Epithelial cell of esophagus (primary cell): ENCODE results near the gene CCDC141.
"Not testable (repeated sequence)": the region's sequence is repeated elsewhere in the genome, so short reads cannot be mapped to it uniquely, and the experiment has no call there.

Experiments used
- DNase-seq: peaks from one replicate; pipeline ENCODE4 v3.0.0; 2010; ENCODE audit warnings: low read depth
- H3K4me3 ChIP-seq: 2 replicates; pipeline ENCODE4 v1.5.1; 2011; ENCODE audit warnings: mild to moderate bottlenecking, low read length, control low read depth
- TF ChIP-seq, protein P1 (sequence below): IDR thresholded peaks from 2 replicates; pipeline ENCODE4 v1.5.1; 2011; ENCODE audit warnings: low read depth, mild to moderate bottlenecking, low read length, control low read depth, inconsistent platforms; ENCODE audit not compliant: insufficient read depth; ENCODE audit errors: missing control alignments

Gene CCDC141

DNA sequence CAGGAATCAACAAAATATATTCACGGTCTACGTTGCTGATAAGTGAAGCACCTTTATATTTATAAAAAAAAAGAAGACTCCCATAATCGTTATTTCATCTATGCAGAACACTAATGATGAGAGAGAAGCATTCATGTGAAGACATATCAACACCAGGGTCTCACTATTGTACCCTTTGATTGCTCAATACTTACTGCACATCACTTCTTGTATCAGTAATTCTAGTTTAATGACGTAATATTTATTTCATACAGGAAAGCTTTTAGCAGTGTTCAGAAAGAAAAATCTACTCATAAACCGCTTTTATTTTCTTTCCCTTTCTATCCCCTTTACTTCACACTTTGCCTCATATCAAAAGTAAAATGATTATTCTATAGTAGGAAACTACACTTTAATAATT lies 30.7 kb downstream of the CCDC141 start:
- TF ChIP-seq, protein P1, sequence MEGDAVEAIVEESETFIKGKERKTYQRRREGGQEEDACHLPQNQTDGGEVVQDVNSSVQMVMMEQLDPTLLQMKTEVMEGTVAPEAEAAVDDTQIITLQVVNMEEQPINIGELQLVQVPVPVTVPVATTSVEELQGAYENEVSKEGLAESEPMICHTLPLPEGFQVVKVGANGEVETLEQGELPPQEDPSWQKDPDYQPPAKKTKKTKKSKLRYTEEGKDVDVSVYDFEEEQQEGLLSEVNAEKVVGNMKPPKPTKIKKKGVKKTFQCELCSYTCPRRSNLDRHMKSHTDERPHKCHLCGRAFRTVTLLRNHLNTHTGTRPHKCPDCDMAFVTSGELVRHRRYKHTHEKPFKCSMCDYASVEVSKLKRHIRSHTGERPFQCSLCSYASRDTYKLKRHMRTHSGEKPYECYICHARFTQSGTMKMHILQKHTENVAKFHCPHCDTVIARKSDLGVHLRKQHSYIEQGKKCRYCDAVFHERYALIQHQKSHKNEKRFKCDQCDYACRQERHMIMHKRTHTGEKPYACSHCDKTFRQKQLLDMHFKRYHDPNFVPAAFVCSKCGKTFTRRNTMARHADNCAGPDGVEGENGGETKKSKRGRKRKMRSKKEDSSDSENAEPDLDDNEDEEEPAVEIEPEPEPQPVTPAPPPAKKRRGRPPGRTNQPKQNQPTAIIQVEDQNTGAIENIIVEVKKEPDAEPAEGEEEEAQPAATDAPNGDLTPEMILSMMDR = no peak
- no peak for DNase-seq
- no peak overlapping the region for H3K4me3 ChIP-seq

- DNase-seq = no peak
- no peak overlapping the region for H3K4me3 ChIP-seq
- TF ChIP-seq, protein P1 = no peak
These were observed 32.1 kb downstream of the CCDC141 start for GRCh38 chr2:179017773-179018357.

- H3K4me3 ChIP-seq, DNase-seq: not testable (repeated sequence)
These were observed 35.7 kb downstream of the CCDC141 start for GRCh38 chr2:179014189-179014588.

GRCh38 chr2:179005976-179006375 lies 44.0 kb downstream of the CCDC141 start:
- H3K4me3 ChIP-seq = no peak overlapping the region
- no peak for DNase-seq
- TF ChIP-seq, protein P1 = no peak

DNA sequence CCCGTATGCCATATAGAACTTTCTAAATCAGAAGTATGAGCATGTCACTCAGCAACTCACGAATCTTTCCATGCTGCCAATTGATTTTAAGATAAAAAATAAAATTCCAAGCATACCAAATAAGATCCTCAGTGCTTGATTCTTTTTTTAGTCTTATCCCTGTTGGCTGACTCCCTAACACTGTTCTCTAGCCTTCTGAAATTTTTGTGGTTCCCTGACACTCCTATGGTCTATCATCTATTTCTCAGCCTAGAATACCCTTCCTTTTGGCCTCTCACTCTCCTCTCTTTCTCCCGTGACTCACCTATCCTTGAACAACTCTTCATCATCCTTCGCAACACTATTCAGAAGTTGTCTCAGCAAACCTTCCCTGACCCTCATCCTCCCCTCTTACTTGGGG lies 50.5 kb downstream of the CCDC141 start:
- no peak overlapping the region for H3K4me3 ChIP-seq
- no peak for DNase-seq
- TF ChIP-seq, protein P1 = no peak

DNA sequence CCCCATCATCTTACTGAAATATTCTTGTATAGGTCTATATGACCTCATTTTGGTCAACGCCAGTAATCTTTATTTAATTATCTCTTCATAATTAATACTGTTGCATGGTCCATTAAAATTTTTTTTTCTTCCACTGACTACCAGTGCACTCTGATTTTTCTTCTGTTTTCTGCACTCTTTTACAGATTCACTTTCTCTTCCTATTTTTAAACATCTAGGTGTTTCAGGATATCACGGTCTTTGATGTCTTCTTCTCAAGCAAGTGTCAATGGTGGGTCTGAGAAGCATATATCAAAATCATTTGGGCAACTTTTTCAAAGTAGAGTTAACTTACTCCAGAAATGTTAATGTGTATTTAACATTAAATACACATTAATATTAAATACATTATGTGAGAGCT lies 51.4 kb downstream of the CCDC141 start:
- TF ChIP-seq, protein P1 = no peak
- H3K4me3 ChIP-seq = no peak overlapping the region

DNA sequence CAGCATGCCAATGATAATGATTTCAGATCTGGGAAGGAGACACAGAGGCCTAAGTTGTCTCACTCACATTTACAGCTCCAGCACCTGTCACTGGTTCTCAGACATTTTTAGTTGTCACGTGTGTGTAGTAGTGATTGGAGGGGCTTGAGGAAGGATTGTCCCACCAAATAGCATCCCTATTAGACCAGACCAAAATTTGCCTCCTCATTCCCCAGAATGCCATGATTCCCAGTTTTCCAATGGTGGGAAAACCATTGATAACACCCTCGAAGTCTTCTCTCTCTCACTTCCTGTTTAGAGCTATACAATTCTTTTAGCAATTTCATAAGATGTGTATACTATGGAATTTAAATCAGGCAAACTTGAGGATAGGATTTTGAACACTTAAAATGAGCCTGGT lies 52.5 kb downstream of the CCDC141 start:
- DNase-seq = no peak
- TF ChIP-seq, protein P1 = no peak
- H3K4me3 ChIP-seq = no peak overlapping the region

More for the DNA sequence above, 51.4 kb downstream of the CCDC141 start:
- no peak for DNase-seq
